PC-3 (cell line): ENCODE data around the gene MZB1. TPM values are rescaled to one million over a fixed set of nuclear protein-coding genes. Genes with fewer than 3 reads are reported as not detected.

Source experiments
- ATAC-seq: fragments of 200-7000 bp; cut with Tn5 transposase; 2 replicates; pipeline ENCODE4 v1.9.1; 2020; ENCODE audit warnings: mild to moderate bottlenecking, moderate library complexity
- BruUV-seq: library from RNA; stranded (reverse); fragments of 400-500 nt; replicated peaks from 2 replicates; lab custom pipeline; 2021; lab: Mats Ljungman, UMichigan
- CTCF ChIA-PET: fragments of 300-600 bp; sonication (Branson Sonifier 250); formaldehyde crosslinking; loops from one replicate; lab custom pipeline; 2022; ENCODE audit warnings: antibody characterized with exemption; lab: Charles Lee
- POLR2A ChIA-PET: fragments of 300-600 bp; sonication (Branson Sonifier 250); formaldehyde crosslinking; loops from one replicate; lab custom pipeline; 2022; ENCODE audit warnings: antibody characterized with exemption; ENCODE audit not compliant: unreplicated experiment; lab: Charles Lee
- DNase-seq: peaks from one replicate; pipeline ENCODE4 v3.0.0-alpha.2; 2015
- H2AFZ ChIP-seq: fragments of 300-600 bp; sonication (generic); 2 replicates; pipeline ENCODE4 v1.6.0; 2016; ENCODE audit warnings: antibody characterized with exemption, low read length
- H3F3A ChIP-seq: fragments of 300-600 bp; sonication (generic); one replicate; pipeline ENCODE4 v1.6.0; 2017; ENCODE audit warnings: antibody characterized with exemption, low read length, control low read depth, mild to moderate bottlenecking; ENCODE audit not compliant: unreplicated experiment
- H3K27ac ChIP-seq: fragments of 300-600 bp; sonication (generic); 2 replicates; pipeline ENCODE4 v1.5.1; 2016; ENCODE audit warnings: mild to moderate bottlenecking, low read length
- H3K27me3 ChIP-seq: fragments of 300-600 bp; sonication (generic); 2 replicates; pipeline ENCODE4 v1.6.1; 2016; ENCODE audit warnings: low read length, mixed read lengths
- H3K36me3 ChIP-seq: fragments of 300-600 bp; sonication (generic); 2 replicates; pipeline ENCODE4 v1.6.1; 2016; ENCODE audit warnings: low read depth, mixed run types, low read length, mixed read lengths
- H3K4me1 ChIP-seq: fragments of 300-600 bp; sonication (generic); 2 replicates; pipeline ENCODE4 v1.5.1; 2016; ENCODE audit warnings: low read length; ENCODE audit not compliant: insufficient read depth
- H3K4me2 ChIP-seq: fragments of 300-600 bp; sonication (generic); 2 replicates; pipeline ENCODE4 v1.6.0; 2016; ENCODE audit warnings: low read length
- H3K4me3 ChIP-seq: fragments of 300-600 bp; sonication (generic); 2 replicates; pipeline ENCODE4 v1.5.1; 2016; ENCODE audit warnings: mild to moderate bottlenecking, low read length, mixed read lengths
- H3K79me2 ChIP-seq: fragments of 300-600 bp; sonication (generic); 2 replicates; pipeline ENCODE4 v1.6.1; 2017; ENCODE audit warnings: low read length, mixed read lengths
- H3K9ac ChIP-seq: fragments of 300-600 bp; sonication (generic); 2 replicates; pipeline ENCODE4 v1.6.0; 2016; ENCODE audit warnings: mild to moderate bottlenecking, low read length
- H3K9me2 ChIP-seq: fragments of 300-600 bp; sonication (generic); replicated peaks from 2 replicates; pipeline ENCODE4 v1.6.1; 2016; ENCODE audit warnings: mixed run types, low read length, mixed read lengths
- H3K9me3 ChIP-seq: fragments of 300-600 bp; sonication (generic); 2 replicates; pipeline ENCODE4 v1.6.1; 2016; ENCODE audit warnings: low read length, mixed read lengths
- H4K20me1 ChIP-seq: fragments of 300-600 bp; sonication (generic); 2 replicates; pipeline ENCODE4 v1.6.1; 2016; ENCODE audit warnings: low read length, mixed read lengths
- CTCF ChIP-seq: fragments of 300-600 bp; sonication (generic); conservative IDR thresholded peaks from 2 replicates; pipeline ENCODE4 v1.5.1; 2017; ENCODE audit warnings: antibody characterized with exemption, low read depth, mild to moderate bottlenecking, low read length
- EZH2 ChIP-seq: fragments of 300-600 bp; sonication (generic); IDR thresholded peaks from one replicate; pipeline ENCODE4 v1.6.1; 2017; ENCODE audit warnings: antibody characterized with exemption, mild to moderate bottlenecking, low read length; ENCODE audit not compliant: unreplicated experiment
- EZH2phosphoT487 ChIP-seq: fragments of 300-600 bp; sonication (generic); IDR thresholded peaks from 2 replicates; pipeline ENCODE4 v1.6.1; 2018; ENCODE audit warnings: mild to moderate bottlenecking, antibody characterized with exemption, low read length, borderline replicate concordance
- intact Hi-C: fragments of 100-400 bp; cut with micrococcal nuclease; formaldehyde crosslinking; loops from 2 replicates; pipeline ENCODE4 v1.9.0; 2023
- total RNA-seq: library from RNA; depleted of rRNA; stranded (reverse); fragments of >200 nt; gene quantifications from 2 replicates; pipeline ENCODE4 v1.2.3, GENCODE V29; 2014

Gene MZB1
- total RNA-seq, 1 experiment from 2014 or later, result 0.22 TPM

GRCh38 chr5:139415869-139416268, 26.2 kb upstream of the MZB1 start:
- H3K9ac ChIP-seq, result no peak overlapping the region
- ATAC-seq (no peak), DNase-seq (no peak)
- no peak overlapping the region for H3K4me2 ChIP-seq
- TF ChIP-seq EZH2 (no peak), EZH2phosphoT487 (no peak), CTCF (no peak)
- intact Hi-C loops, result no loop called here
- no peaks in the 10 kb centered on the region for H3K9me3 ChIP-seq
- H3K27me3 ChIP-seq, result no peaks in the 10 kb centered on the region
- CTCF ChIA-PET, result no interaction called here
- POLR2A ChIA-PET, result interaction anchor here (0.5 kb wide), 1 partner anchor 14 kb away, joined by 3 read pairs; no protein-coding TSS in a partner anchor
- no peaks in the 10 kb centered on the region for H3K9me2 ChIP-seq
- no TSS peak for BruUV-seq
- no peaks in the 10 kb centered on the region for H3F3A ChIP-seq
- H3K4me1 ChIP-seq, result no peaks in the 10 kb centered on the region
- H4K20me1 ChIP-seq, result no peaks in the 10 kb centered on the region
- no peaks in the 10 kb centered on the region for H3K36me3 ChIP-seq
- H3K79me2 ChIP-seq, result no peaks in the 10 kb centered on the region
- H3K27ac ChIP-seq, result no peak overlapping the region
- no peak overlapping the region for H3K4me3 ChIP-seq
- no peak overlapping the region for H2AFZ ChIP-seq

- H3K27me3 ChIP-seq, result no peaks in the 10 kb centered on the region
- H3K79me2 ChIP-seq, result no peaks in the 10 kb centered on the region
- H3K4me3 ChIP-seq, result no peak overlapping the region
- TF ChIP-seq EZH2phosphoT487 (no peak), CTCF (no peak), EZH2 (no peak)
- no peaks in the 10 kb centered on the region for H4K20me1 ChIP-seq
- H3K9ac ChIP-seq, result no peak overlapping the region
- H3K27ac ChIP-seq, result no peak overlapping the region
- ChIA-PET POLR2A (no interaction called here), CTCF (no interaction called here)
- H3K9me3 ChIP-seq, result no peaks in the 10 kb centered on the region
- H3F3A ChIP-seq, result no peaks in the 10 kb centered on the region
- no TSS peak for BruUV-seq
- no peak overlapping the region for H3K4me2 ChIP-seq
- no peak overlapping the region for H2AFZ ChIP-seq
- no peaks in the 10 kb centered on the region for H3K9me2 ChIP-seq
- intact Hi-C loops, result no loop called here
- H3K36me3 ChIP-seq, result no peaks in the 10 kb centered on the region
- no peak for ATAC-seq
- H3K4me1 ChIP-seq, result no peaks in the 10 kb centered on the region
- no peak for DNase-seq
These were observed 25.6 kb upstream of the MZB1 start for GRCh38 chr5:139415221-139415861.

- no peaks in the 10 kb centered on the region for H3K9me2 ChIP-seq
- no TSS peak for BruUV-seq
- no peak for TF ChIP-seq CTCF
- no peak for TF ChIP-seq EZH2
- no peak for TF ChIP-seq EZH2phosphoT487
- no peaks in the 10 kb centered on the region for H3F3A ChIP-seq
- ATAC-seq (no peak), DNase-seq (no peak)
- no peaks in the 10 kb centered on the region for H3K4me1 ChIP-seq
- no peak overlapping the region for H3K27ac ChIP-seq
- ChIA-PET POLR2A (no interaction called here), CTCF (no interaction called here)
- H3K36me3 ChIP-seq, result no peaks in the 10 kb centered on the region
- no peaks in the 10 kb centered on the region for H3K79me2 ChIP-seq
- no peaks in the 10 kb centered on the region for H4K20me1 ChIP-seq
- intact Hi-C loops, result no loop called here
- no peak overlapping the region for H3K9ac ChIP-seq
- no peaks in the 10 kb centered on the region for H3K9me3 ChIP-seq
- no peak overlapping the region for H3K4me3 ChIP-seq
- no peaks in the 10 kb centered on the region for H3K27me3 ChIP-seq
- H2AFZ ChIP-seq, result no peak overlapping the region
- no peak overlapping the region for H3K4me2 ChIP-seq
These were observed 24.9 kb upstream of the MZB1 start for GRCh38 chr5:139414581-139415130.
